CD4-positive, alpha-beta T cell treated with Interleukin-15 for 1 hour (primary cell): ENCODE results near the gene NUDT22.

Experiments used
- DNase-seq: peaks from one replicate; pipeline ENCODE4 v3.0.0-alpha.2; 2020

Gene NUDT22

GRCh38 chr11:64278576-64279190 lies 52.6 kb downstream of the NUDT22 start:
- no peak for DNase-seq
